Stimulated activated CD4-positive, alpha-beta T cell treated with anti-CD3 and anti-CD28 coated beads, Interleukin-15, amount 100 ng/mL, for 1 hour (primary cell): ENCODE measurements around the gene RPGR.

Experiments
- DNase-seq, 2 donors: peaks; one replicate each; pipeline ENCODE4 v3.0.0-alpha.2; 2020; ENCODE audit warnings: low read depth in 1 of 2, low spot score in 1 of 2

The RPGR gene

DNA sequence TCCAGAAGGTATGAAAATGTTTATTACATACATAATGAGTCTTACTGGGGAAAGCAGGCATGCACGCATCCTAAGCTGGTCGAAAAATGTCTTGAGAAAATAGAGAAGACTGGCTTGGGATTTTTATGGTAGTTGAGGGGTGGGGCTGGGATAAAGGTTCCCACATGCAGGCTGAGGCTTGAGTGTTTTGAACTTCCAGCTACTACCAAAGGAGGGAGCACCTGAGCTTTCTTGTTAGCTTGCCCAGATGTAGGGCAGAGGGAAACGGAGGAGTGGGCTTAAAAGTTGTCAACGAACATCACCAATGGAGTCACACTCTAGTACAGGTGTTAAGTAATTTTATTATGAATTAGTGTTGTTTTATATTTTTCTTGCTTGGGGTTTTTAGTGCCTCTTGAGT, 67.1 kb downstream of the RPGR start:
- no peak for DNase-seq

DNA sequence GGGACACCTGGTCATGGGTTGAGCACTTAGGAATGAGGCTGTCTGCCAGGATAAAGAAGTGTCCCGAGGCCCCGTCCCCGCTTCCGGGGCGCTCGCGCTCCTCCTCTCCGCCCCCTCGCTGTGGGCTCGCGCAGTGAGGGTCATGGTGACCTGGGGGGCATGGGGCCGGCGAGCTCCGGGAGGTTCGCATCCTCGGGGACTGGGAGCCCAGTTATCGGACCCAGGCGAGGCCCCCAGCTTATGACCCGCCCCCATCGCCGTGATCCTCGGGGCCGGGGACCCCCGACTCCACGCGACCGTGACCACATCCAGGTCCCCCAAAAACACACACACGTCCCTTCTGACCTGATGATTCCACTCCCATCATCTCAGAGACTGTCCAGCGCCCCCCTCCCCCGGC, 71.3 kb downstream of the RPGR start:
- no peak for DNase-seq

DNA sequence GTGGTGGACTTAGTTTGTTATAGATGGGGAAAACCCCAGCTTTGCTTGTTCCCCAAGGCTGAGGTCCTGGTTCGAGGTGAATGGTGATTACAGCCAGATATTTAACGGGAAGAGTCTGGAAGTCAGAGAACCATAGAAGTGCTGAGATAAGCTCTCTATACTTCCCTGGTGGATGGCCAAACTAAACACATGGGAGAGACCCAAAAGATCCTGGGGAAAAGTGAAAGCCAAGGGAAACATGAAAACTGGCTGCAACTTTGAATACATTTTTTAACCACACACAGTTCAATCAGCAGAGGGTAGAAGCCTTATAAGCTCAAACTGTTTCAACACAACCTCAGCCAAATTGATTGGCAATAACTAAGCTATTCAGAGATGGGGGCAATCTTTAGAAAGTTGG, 77.3 kb downstream of the RPGR start:
- no peak for DNase-seq

DNA sequence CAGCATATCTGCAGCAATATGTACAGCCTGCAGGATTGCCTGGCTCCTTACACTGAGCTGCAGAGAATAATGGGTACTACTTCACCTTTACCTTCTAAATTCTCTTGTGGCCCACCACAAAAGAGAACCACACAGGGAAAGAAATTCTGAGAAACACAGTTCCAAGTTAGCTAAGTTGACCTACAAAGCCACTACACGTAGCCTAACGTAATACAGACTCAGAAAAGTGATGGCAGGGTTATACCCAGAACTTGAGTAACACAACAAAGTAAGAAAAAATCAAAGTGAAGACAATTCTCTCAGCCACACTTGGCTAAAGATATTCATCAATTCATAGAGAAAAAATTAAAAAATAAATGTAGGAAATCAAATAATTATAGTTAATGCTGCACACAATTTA, 80.3 kb downstream of the RPGR start:
- DNase-seq = no peak

DNA sequence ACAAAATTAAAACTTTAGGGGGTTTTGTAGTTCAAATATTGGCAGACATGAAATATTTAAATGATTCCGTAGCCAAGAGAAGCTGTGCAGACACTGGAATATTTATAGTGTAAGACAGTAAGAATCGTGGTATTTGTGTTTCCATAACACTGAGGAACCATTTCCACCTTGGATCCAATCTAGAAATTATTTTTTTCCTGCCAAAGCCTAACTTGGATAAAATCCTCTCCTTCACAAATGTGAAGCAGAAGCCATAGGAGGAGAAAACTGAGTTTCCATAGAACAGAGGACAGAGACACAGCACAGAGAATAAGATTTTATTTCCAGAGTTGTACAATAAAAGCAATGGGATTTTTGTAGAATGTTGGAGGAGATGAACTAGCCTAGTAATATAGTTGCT, 86.8 kb downstream of the RPGR start:
- no peak for DNase-seq

DNA sequence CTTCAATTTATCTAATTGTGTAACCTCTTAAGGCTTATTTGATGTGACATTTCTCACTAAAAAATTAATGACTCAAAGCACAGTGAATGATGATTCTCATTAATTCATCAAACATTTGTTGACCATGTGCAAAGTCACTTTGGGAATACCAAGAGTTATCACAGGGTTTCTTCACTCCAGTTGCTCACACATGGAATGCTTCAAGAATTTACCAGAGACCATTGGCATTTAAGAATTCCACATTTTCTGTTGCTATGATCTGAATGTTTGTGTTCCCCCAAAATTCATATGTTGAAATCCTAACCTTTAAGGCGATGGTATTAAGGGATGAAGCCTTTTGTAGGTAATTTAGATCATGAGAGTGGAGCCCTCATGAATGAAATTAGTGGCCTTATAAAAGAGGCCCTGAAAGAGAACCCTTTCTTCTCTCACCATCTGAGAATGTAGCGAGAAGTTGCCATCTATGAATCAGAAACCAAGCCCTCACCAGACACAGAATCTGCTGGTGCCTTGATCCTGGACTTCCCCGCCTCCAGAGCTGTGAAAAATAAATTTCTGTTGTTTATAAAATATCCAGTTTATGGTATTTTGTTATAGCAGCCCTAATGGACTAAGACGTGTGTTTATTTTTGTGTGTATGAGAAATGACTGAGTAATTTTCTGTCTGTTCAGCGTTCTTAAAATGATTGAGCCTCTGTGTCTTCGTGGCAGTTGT, 90.3 kb downstream of the RPGR start:
- DNase-seq = no peak

DNA sequence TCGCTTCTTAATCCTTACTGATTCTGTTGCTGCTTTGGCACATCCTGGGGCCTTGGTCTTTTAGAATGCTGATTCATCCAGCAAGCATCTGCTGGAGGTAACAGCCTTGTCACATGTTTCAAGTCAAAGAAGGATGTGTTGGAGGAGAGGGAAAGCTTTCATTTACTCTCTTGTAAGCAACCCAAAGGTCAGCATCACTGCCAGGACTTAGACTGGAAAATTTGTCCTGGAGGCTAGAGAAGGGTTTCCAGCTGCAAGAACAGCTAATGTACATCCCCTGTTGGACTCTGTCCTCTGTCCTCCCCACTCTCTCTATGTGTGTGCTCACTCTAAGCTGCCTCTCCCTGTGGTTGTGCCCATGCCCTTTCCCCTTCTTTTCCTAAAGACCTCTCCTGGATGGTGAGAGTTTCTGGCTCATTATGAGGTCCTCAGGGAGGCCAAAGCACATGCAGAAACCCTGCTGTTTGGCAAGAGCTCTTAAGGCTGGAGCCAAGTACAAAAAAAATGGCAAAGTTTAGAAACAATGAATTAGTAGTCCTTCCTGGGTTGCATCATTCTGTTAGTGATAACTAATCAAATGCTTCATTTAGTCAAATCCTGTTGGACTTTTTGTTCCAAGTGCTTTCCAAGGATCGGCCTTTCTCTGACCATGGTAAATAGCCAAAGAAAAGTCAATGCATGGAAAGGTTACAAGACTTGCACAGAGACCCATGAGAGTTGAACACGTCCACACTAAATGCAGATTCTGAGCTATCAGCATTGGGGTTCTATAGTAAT, 93.2 kb downstream of the RPGR start:
- no peak for DNase-seq

DNA sequence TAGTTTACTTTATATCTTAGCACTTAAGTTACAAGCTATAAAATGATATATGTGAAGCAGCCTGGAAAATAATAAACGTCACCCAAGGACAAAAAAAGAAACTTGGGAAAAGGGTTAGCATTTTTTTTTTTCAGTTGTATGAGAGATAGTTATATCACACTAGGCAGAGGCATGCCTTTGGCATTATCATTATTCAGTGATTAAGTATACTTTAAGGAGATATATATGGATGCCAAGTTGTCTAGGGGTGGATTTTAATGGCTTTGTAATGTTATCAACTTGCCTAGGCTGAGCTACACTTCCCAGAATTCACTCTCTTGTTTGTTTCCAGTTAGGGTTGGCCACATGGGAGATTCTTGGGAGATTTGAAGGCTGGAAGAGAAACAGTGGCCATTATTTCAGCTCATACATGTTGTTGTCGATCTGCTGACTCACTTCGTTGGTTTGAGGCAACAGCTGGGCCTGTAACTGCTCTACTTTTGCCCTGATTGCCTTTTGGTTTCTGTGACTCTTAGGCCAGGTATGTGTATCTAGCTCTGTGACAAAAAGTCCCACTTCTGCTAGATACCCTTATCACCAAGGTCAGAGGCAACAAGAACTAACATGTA, 95.1 kb downstream of the RPGR start:
- DNase-seq = no peak

DNA sequence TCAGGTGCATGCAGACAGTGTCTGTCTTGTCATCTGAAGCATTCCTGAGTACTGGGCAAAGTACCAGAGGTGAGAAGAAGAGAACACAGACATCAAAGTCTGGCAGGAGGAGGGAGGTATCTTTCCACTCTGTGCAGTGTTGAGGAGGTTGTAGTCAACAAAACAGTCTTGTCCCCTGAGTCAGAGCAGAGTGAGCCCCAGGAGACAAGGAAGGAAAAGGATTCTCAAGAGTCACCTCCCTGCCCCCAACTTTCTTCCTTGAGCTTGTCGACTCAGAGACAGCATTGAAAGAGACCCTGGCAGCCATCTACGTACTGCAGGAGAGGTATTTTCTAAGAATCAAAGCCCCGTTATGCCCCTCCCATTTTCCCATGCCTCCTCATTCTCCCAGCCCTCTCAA, 102.2 kb downstream of the RPGR start:
- no peak for DNase-seq

DNA sequence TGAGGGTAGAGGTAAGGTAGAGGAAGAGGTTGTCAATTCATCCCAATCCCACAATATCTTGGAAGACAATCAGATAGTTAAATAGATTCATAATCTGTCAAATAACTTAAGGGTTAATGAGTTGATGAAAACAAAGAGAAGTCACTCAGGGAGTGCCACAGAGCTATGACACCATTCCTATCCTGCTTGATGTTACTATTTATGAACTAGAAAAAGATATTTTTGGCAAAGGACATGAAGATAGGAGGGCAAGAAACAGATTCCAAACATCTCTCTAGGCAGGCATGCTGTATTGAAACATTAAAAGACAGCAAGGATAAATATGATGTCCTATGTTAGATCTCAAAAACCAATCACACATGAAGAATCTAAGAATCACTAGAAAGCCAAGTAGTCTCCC, 103.1 kb downstream of the RPGR start:
- no peak for DNase-seq

DNA sequence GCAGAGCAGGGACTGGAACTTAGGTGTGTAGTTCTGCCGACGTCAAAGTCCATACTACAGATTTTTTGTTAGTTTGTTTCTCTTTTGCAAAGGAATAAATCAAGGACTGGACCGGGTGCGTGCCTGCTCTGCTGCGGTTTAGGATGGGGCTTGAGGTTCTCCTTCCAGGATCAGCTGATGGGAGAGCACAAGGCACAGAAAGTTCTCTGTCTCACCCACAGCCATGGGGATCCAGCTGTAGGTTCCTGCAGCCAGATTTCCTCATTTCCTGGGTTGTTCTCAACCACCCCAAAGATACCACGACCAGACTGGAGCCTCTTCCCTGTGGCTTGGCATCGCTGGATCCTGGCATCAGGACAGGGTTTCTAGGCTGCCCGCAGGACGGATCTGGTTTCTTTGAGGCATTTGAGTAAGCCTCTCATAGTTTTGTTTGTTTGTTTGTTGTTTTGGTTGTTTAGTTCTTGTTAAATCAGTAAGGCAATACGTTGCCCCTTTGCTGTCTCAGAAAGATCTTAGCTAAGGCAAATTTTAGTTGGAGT, 105.8 kb downstream of the RPGR start:
- no peak for DNase-seq

DNA sequence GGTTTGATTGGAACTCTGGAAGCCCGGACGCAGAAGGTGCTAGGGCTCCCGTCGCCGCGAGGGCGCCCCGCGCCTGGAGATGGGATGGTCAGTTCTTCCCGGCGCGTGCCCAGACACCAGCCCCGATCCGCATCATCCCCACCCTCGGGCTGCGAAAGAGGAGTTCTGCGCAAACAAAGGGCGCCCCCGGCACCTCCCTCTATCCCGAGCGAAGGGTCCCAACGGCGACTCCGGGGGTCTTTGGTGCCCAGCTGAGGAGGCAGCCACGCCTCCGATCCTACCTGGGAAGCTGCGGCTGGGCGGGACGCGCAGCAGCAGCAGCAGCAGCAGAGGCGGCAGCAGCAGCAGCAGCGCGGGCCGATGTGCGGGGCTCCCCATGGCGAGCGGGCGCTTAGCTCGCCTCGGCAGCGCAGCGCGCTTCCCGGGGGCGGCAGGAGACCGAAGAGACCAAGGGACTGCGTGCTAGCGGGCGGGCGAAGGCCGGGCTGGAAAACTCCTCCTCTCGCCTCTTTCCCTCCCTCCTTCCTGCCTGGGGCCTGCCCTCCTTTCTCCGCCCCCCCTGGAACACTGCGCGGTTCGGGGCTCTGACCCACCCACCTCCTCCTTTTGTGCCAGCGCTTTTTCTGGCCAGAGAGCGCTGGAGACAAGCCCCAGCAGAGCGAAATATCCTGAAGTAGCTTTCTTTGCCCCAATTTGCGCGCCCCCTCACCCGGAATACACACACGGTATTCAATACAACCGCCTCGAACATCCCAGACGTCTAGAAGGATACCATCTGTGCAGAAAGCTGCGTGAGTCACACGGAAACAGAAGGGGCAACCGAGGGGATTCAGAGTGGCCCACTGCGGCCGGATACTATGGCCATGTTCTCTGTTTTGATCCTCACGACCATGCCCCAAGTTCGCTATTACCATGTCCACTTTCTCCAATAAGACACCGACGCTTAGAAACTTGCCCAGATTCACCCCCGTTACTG, 106.6 kb downstream of the RPGR start, which contains the start of gene SRPX:
SRPX (minus strand) TSS at position 457 of the 976 bp plus-strand sequence; CDS start at position 378, 79 bp downstream.
- DNase-seq = no peak

DNA sequence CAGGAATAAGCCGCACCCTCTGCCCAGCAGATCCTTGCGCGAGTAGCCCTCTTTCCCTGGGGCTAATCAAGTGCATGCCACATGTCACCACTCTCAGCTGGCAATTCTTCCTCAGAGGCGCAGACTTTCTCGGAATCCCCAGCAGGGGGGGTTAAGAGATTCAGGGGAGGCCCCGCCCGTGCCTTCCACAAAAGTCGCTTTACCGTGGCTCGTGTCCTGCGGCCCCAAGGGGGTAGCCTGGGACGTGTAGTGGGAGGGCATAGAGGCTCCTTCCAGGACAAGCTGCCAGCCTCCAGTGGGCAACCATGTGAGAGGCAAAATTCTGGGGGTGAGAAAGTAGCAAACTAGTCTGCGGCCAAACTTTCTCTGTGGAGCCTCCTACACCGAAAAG, 107.3 kb downstream of the RPGR start:
- no peak for DNase-seq
